ENCODE results near the gene NAPSA. TPM values are rescaled to one million over a fixed set of nuclear protein-coding genes. Genes with fewer than 3 reads are reported as not detected.
"Not testable (repeated sequence)": the region's sequence is repeated elsewhere in the genome, so short reads cannot be mapped to it uniquely, and the experiment has no call there.

The NAPSA gene
- total RNA-seq, 4 donors from 2014 or later = 1.6 to 5.0 (median 3.1) TPM

GRCh38 chr19:50331221-50331993, 34.0 kb downstream of the NAPSA start:
- Histone ChIP-seq H3K27ac (peak overlapping the region; percentile 17 to 38 (median 34)), H3K36me3 (no peaks in the 10 kb centered on the region), H3K4me1 (peaks cover 0 to 49% (median 39%) of the 10 kb centered on the region in 4 donors), H3K27me3 (peaks cover 65% of the 10 kb centered on the region), H3K4me3 (peak overlapping the region in 3 of 4 donors; percentile 11 to 42 (median 18)), H3K9me3 (no peaks in the 10 kb centered on the region)
- in situ Hi-C loops (cut with MboI; ENCODE audit: low pct_ligation_motif_present in 1 of 4, low pct_unique_long_range_greater_than_20kb in 1 of 4, low sequenced_read_pairs in 3 of 4) (no loop called here), intact Hi-C loops (cut with DNase I; ENCODE audit: low total_unique reads) (no loop called here)
- 0 to 14% methylated on average over 6 to 10 of the region's 10 CpGs for WGBS, 2 donors (ENCODE audit: low coverage in 1 of 2)
- TF ChIP-seq CTCF (IDR thresholded peaks at IDR 0.05) (no peak), POLR2AphosphoS5 (IDR thresholded peaks at IDR 0.05) (no peak), EP300 (IDR thresholded peaks at IDR 0.05; ENCODE audit: low read depth) (no peak)
- no peak for DNase-seq

- Histone ChIP-seq H3K4me3 (peak overlapping the region in 3 of 4 donors; percentile 11 to 42 (median 18)), H3K27ac (peak overlapping the region; percentile 17 to 68 (median 34)), H3K27me3 (peaks cover 72% of the 10 kb centered on the region), H3K36me3 (no peaks in the 10 kb centered on the region), H3K4me1 (peaks cover 3 to 57% (median 45%) of the 10 kb centered on the region in 4 donors), H3K9me3 (no peaks in the 10 kb centered on the region)
- no peak for TF ChIP-seq CTCF (IDR thresholded peaks at IDR 0.05)
- no peak for TF ChIP-seq EP300 (IDR thresholded peaks at IDR 0.05; ENCODE audit: low read depth)
- TF ChIP-seq POLR2A (IDR thresholded peaks at IDR 0.05) = no peak
- TF ChIP-seq POLR2AphosphoS5 (IDR thresholded peaks at IDR 0.05) = no peak
- intact Hi-C loops (cut with DNase I; ENCODE audit: low total_unique reads) (no loop called here), in situ Hi-C loops (cut with MboI; ENCODE audit: low pct_ligation_motif_present in 1 of 4, low pct_unique_long_range_greater_than_20kb in 1 of 4, low sequenced_read_pairs in 3 of 4) (no loop called here)
- DNase-seq = peak; percentile 80
- WGBS, 2 donors (ENCODE audit: low coverage in 1 of 2) = 2 to 4% methylated on average over 21 to 48 of the region's 48 CpGs
Measured at GRCh38 chr19:50330365-50331078, 34.9 kb downstream of the NAPSA start.

DNA sequence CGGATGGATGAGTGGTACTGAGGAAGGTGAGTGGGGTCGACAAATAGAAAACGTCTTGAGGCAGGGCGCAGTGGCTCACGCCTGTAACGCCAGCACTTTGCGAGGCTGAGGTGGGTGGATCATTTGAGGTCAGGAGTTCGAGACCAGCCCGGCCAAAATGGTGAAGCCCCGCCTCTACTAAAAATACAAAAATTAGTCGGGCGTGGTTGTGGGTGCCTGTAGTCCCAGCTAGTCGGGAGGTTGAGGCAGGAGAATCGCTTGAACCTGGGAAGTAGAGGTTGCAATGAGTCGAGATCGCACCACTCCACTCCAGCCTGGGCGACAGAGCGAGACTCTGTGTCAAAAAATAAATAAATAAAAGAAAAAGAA, 35.5 kb downstream of the NAPSA start:
- in situ Hi-C loops (cut with MboI; ENCODE audit: low pct_ligation_motif_present in 1 of 4, low pct_unique_long_range_greater_than_20kb in 1 of 4, low sequenced_read_pairs in 3 of 4); H3K9me3 ChIP-seq; intact Hi-C loops (cut with DNase I; ENCODE audit: low total_unique reads); H3K36me3 ChIP-seq; DNase-seq: not testable (repeated sequence)
- Histone ChIP-seq H3K4me3 (peak overlapping the region in 2 of 4 donors; percentile 2 to 42), H3K27me3 (peaks cover 72% of the 10 kb centered on the region), H3K4me1 (peaks cover 3 to 57% (median 45%) of the 10 kb centered on the region in 4 donors), H3K27ac (peak overlapping the region; percentile 27 to 68 (median 48))
- 13 to 14% methylated on average over 12 to 18 of the region's 18 CpGs for WGBS, 2 donors (ENCODE audit: low coverage in 1 of 2)

- H3K4me1 ChIP-seq = peaks cover 3 to 57% (median 45%) of the 10 kb centered on the region in 4 donors
- H3K36me3 ChIP-seq = no peaks in the 10 kb centered on the region
- H3K4me3 ChIP-seq = peak within 1 kb of the TSS in 2 of 4 donors; percentile 30 to 49
- in situ Hi-C loops (cut with MboI; ENCODE audit: low pct_ligation_motif_present in 1 of 4, low pct_unique_long_range_greater_than_20kb in 1 of 4, low sequenced_read_pairs in 3 of 4) = no loop called here
- WGBS, 2 donors (ENCODE audit: low coverage in 1 of 2) = 0 to 2% methylated on average over 8 to 41 of the region's 43 CpGs
- peak; percentile 37 for TF ChIP-seq POLR2A (IDR thresholded peaks at IDR 0.05)
- TF ChIP-seq POLR2AphosphoS5 (IDR thresholded peaks at IDR 0.05) = peak in 2 of 3 donors; percentile 21 to 35
- no peak for TF ChIP-seq EP300 (IDR thresholded peaks at IDR 0.05; ENCODE audit: low read depth)
- peak; percentile 99 for DNase-seq
- intact Hi-C loops (cut with DNase I; ENCODE audit: low total_unique reads) = no loop called here
- H3K9me3 ChIP-seq = no peaks in the 10 kb centered on the region
- H3K27ac ChIP-seq = peak within 1 kb of the TSS; percentile 27 to 68 (median 48)
- peaks cover 72% of the 10 kb centered on the region for H3K27me3 ChIP-seq
Measured at GRCh38 chr19:50329146-50329925, 36.1 kb downstream of the NAPSA start, which contains the start of gene KCNC3. KCNC3 (minus strand) TSS chr19:50329377; CDS start chr19:50329082, 295 bp downstream.

All from transverse colon (tissue), 4 donors.